A549 (cell line): ENCODE results near the gene EVPLL.

Experiments
- CHD2 ChIP-seq: fragments of 150-350 bp; IDR thresholded peaks from 2 replicates; pipeline ENCODE4 v1.6.1; 2014; ENCODE audit warnings: low read length; ENCODE audit not compliant: partially characterized antibody
- EHMT2 ChIP-seq: fragments of 200-600 bp; sonication (generic); IDR thresholded peaks from 2 replicates; pipeline ENCODE4 v1.6.1; 2016; ENCODE audit warnings: antibody characterized with exemption, low read depth, mild to moderate bottlenecking, moderate library complexity
- HEYL ChIP-seq: fragments of 250-450 bp; sonication (Bioruptor Pico); IDR thresholded peaks from 2 replicates; pipeline ENCODE4 v1.8.0; 2021; ENCODE audit warnings: mild to moderate bottlenecking, moderate library complexity
- KDM1A ChIP-seq: fragments of 200-600 bp; sonication (generic); IDR thresholded peaks from 2 replicates; pipeline ENCODE4 v1.6.1; 2016; ENCODE audit warnings: low read depth, mild to moderate bottlenecking
- PHF8 ChIP-seq: fragments of 200-600 bp; sonication (generic); IDR thresholded peaks from 2 replicates; pipeline ENCODE4 v1.6.1; 2016; ENCODE audit warnings: low read depth, mild to moderate bottlenecking, antibody characterized with exemption, moderate library complexity, borderline replicate concordance
- POLR2A ChIP-seq: IDR thresholded peaks from 2 replicates; pipeline ENCODE4 v1.6.1; 2012; ENCODE audit warnings: mild to moderate bottlenecking, low read length
- TP53 ChIP-seq: fragments of 250-450 bp; sonication (Bioruptor Pico); IDR thresholded peaks from 2 replicates; pipeline ENCODE4 v1.5.0; 2021; ENCODE audit warnings: mild to moderate bottlenecking, moderate library complexity
- ZFP36 ChIP-seq: fragments of 450-650 bp; IDR thresholded peaks from 2 replicates; pipeline ENCODE4 v1.6.1; 2014; ENCODE audit warnings: borderline replicate concordance; ENCODE audit not compliant: partially characterized antibody
- ZNF302 ChIP-seq: fragments of 250-450 bp; sonication (Bioruptor Pico); IDR thresholded peaks from 2 replicates; pipeline ENCODE4 v1.9.0; 2021; ENCODE audit warnings: inconsistent platforms, mild to moderate bottlenecking, moderate library complexity
- TF ChIP-seq, protein P1 (sequence below): fragments of >200 bp; sonication (Bioruptor Twin); formaldehyde crosslinking; IDR thresholded peaks from 3 replicates; pipeline ENCODE4 v1.5.1; 2016

DNA sequence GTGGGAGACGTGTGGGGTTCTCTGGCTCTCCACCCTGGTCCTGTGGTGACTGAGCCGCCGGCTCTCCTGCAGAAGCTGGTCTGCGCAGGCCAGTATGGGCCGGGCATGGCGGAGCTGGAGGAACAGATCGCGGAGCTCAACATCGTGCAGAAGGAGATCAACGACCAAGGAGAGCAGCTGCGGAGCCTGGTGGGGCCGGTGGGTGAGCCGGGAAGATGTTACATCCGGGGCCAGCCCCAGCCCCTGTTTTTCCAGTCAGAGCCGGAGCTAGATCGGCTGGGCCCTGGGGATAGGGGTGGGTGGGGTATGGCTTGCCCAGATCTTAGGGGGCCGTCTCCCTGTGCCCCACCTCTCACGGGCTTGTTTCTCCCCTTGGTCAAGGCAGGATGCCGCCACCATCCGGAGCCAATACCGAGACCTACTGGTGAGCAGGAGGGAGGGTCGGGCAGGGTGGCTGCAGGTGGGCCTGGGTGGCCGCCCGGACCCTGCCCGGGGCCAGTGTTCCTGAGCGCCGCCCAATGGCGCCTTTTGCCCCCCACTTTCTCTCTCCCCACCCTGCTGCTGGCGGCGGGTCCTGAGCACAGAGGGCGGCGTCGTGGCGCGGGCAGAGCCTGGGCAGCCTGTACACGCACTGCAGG lies 5.0 kb downstream of the EVPLL start:
- TF ChIP-seq, protein P1, sequence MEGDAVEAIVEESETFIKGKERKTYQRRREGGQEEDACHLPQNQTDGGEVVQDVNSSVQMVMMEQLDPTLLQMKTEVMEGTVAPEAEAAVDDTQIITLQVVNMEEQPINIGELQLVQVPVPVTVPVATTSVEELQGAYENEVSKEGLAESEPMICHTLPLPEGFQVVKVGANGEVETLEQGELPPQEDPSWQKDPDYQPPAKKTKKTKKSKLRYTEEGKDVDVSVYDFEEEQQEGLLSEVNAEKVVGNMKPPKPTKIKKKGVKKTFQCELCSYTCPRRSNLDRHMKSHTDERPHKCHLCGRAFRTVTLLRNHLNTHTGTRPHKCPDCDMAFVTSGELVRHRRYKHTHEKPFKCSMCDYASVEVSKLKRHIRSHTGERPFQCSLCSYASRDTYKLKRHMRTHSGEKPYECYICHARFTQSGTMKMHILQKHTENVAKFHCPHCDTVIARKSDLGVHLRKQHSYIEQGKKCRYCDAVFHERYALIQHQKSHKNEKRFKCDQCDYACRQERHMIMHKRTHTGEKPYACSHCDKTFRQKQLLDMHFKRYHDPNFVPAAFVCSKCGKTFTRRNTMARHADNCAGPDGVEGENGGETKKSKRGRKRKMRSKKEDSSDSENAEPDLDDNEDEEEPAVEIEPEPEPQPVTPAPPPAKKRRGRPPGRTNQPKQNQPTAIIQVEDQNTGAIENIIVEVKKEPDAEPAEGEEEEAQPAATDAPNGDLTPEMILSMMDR: no peak
- TF ChIP-seq HEYL (CRISPR knock-in tag) (no peak), PHF8 (no peak), EHMT2 (no peak), CHD2 (no peak), KDM1A (no peak), POLR2A (no peak), ZFP36 (no peak), TP53 (CRISPR knock-in tag) (no peak), ZNF302 (CRISPR knock-in tag) (no peak)
